T-helper 9 cell (primary cell): ENCODE data around the gene AGAP1.
"Not testable (repeated sequence)": the region's sequence is repeated elsewhere in the genome, so short reads cannot be mapped to it uniquely, and the experiment has no call there.

Experiments
- DNase-seq: peaks from one replicate; pipeline ENCODE4 v3.0.0-alpha.2; 2020

AGAP1 gene

GRCh38 chr2:235747786-235748091, 253.9 kb downstream of the AGAP1 start:
- no peak for DNase-seq

DNA sequence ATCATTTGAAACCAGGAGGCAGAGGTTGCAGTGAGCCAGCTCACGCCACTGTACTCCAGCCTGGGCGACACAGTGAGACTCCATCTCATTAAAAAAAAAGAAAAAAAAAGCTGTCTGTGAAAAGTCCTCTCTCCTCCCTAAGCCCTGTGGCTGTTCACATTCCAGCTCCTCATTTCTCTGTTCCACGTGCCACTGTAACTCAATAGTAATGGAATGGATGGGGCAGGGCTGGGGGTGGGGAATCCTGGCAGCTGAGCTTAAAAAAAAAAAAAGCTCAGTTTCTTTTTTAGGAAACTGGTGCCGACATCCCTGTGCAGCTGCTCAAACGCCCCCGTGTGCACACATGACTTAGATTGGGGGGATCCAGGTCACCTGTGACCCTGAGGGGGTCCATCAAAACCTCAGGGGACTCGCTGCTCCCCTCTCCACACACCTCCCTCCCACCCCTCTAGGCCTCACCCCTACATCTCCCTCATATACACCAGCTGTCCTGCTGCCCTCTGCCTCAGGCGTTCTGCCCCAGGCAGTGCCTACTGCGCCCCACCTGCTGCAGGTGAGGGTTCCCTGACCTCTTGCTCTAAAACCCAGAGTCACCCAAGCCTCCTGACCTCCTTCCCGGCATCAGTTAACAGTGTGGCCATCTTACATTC, 255.4 kb downstream of the AGAP1 start:
- no peak for DNase-seq

- DNase-seq: no peak
Measured at GRCh38 chr2:235749771-235750160, 255.9 kb downstream of the AGAP1 start.

DNA sequence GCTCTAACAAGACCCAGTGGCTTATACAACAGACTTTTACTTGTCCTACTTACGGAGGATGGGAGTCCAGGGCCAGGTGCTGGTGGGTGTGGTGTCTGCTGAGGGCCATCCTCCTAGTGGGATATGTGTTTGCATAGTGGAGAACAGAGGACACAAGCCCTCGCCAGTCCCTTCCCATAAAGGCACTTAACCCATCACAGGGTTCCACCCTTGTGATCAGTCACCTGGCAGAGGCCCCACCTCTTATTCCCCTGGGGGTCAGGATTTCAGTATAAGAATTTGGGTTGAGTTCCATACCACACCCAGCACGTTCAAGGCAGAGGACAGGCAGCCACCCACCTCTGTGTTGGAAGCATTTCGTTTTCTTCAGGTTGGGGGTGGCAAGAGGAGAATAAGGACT, 259.0 kb downstream of the AGAP1 start:
- DNase-seq: no peak

DNA sequence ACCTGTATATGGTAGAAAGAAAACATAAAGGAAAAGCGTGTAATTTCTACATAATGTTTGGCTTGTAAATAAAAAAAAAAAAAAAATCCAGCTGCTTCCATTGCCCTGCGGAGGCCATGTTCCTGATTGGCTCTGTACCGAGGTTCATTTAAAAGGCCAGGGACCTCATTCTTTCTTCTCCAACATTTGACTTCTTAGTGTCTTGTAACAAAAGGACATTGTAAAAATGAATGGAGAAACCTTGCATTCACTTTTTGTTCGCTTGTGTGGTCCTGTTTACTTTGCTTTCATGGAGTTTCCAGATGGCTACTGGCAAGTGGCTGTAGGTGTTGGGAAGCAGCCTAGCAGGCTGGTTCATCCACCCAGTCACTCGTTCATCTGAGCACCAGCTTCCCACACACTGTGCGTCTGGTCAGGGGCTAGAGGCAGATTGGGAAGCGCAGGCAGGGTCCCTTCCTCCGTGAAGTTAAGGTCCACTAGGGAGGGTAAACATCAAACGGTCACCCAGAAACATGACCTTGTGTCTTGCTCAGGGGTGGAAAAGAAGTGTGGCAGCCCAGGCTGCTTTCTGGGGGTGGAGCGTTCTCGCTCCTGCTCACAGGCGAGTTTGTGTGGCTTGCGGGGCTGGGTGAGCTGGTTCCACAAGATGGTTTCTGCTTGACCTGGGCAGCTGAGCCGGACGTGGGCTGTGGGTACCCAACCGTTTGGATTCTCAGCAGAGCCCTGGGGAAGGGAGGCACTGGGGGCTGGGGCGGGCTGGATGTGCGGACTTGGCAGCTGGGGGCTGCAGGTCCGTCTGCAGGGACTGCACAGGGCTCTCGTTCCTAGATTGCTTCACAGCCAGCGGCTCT, 260.7 kb downstream of the AGAP1 start:
- no peak for DNase-seq

DNA sequence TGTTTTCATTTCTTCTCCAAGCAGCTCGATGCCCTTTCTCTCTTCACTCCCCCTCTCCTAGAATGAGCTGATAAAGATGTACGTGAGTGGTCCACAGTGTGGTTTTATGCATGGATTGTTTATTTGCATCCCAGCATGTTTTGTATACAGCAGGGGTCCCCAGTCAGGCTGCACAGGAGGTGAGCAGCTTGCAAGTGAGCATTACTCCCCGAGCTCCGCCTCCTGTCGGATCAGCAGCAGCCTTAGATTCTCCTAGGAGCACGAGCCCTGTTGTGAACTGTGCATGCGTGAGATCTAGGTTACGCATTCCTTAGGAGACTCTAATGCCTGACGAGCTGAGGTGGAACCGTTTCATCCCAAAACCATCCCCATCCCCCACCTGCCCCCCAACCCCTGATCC, 262.6 kb downstream of the AGAP1 start:
- no peak for DNase-seq

DNA sequence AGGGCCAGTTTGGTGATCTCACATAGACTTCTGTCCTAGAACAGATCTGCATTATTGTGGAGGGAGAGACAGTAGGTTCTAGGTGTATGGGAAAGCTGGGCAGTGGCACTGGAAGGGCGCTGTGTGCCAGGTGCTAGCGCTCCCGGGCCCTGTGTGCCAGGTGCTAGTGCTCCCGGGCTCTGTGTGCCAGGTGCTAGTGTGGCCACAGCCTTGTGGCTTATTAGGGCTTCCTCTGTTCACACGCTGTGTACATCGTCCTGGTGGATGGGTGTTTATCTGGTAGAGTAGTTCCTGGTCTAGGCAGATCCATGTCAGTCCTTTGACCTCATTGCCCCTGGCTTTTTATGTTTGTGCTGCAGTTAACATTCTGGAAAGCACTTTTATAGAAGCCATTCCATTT, 263.4 kb downstream of the AGAP1 start:
- no peak for DNase-seq

GRCh38 chr2:235757640-235758039, 263.8 kb downstream of the AGAP1 start:
- no peak for DNase-seq

GRCh38 chr2:235762832-235763598, 269.2 kb downstream of the AGAP1 start:
- DNase-seq: no peak

GRCh38 chr2:235763816-235764215, 270.0 kb downstream of the AGAP1 start:
- DNase-seq: no peak

DNA sequence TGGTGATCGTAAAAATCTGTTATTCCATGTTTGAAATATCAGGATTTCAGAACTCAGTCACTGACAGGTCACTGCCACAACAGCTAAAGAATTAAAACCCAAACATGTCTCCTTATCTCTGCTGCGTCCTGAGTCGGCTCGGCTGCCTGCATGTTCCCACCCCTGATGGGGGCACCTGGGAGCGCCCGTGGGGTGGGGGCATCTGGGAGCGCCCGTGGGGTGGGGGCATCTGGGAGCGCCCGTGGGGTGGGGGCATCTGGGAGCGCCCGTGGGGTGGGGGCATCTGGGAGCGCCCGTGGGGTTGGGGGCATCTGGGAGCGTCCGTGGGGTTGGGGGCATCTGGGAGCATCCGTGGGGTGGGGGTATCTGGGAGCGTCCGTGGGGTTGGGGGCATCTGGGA, 270.6 kb downstream of the AGAP1 start:
- DNase-seq: not testable (repeated sequence)

GRCh38 chr2:235765181-235765820, 271.5 kb downstream of the AGAP1 start:
- no peak for DNase-seq

GRCh38 chr2:235766278-235766677, 272.4 kb downstream of the AGAP1 start:
- peak; percentile 14 for DNase-seq

DNA sequence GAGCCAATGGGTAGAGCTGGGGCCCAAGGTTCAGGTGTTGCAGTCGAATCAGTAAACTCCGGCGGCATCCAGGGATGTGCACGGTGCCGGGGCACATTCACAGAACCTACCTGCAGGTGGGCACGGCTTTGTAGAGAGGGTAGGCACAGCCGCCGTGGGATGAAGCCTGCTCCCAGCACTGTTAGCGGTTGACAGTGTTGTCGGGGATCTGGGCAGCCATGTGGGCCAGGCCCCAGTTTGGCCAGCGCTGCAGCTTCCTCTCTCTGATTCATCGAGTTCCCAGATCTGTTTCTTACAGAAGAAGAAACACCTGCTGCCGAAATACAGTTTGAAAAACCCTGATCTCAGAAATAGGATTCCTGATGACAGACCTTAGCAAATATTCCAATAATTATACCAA, 274.8 kb downstream of the AGAP1 start:
- DNase-seq: no peak

- DNase-seq: no peak
Measured at GRCh38 chr2:235769046-235769445, 275.2 kb downstream of the AGAP1 start.

DNA sequence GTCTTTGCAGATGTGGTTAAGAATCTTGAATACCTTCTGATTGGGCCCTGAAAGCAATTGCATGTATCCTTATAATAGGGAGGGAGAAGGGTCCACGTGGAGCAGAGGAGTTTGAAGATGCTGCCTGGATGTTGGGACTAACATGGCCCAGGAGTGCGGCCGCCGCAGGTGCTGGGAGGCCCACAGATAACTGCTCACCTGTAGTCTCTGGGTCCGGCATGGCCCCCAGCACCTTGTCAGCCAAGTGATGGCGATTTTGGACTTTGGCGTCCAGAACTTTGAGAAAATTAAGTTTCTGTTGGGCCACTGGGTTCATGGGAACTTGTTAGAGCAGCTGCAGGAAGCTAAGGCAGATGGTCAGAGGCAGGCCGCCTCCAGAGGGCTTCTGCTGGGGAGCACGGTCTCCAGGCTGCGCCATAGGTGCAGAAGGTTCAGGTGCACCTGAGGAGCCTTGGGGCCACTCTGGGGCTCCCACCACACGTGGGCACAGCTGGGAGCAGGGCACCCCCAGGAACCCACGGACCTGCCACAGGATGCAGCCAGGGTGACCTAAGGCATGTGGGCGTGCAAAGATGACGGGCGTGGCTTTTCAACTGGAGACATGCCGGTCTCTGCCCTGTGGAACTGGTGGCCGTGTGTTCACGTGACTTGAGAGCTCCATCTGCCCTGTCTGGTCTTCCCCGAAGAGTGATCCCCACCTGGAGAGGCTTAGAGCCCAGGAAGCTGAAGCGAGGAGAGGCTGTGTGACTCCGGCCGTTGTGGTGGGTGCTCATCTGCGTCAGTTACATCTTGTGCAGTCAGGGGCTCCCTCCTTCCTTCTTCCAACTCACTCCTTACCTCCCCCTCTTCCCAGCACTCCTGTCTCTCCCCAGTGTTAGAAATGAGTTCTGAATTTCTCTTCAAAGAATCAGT, 277.3 kb downstream of the AGAP1 start:
- no peak for DNase-seq

DNA sequence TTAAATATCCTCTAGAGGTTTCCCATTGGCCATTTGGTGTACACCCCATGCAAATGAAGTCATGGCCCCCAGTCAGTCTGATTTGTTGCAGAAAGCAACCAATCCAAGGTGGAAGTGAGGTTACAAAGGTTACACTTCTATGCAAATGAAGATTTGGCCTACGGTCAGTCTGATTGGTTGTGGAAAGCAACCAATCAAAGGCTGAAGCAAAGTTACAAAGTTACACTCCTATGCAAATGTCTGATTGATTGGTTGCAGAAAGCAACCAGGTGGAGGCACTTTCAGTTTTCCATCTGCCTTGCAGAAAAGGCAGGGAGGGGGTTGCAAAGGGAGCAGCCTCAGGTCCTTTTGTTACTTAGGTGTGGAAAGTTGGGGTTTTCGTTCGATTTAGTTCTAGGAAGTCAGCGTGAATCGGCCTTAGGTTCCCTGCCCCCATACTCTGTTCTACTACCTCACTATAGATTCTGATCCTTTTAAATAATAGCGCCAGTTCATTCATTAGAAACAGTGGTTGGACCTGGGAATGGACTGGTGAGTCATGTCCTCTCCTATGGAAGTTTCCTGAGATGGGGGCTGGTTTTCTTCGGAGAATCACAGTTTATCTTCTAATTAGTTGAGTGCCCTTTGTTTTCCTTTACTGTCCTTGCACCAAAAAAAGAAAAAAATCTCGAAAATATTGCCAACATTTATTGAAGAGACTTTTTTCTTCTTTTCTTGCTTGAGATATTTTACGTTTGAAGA, 279.5 kb downstream of the AGAP1 start:
- no peak for DNase-seq

DNA sequence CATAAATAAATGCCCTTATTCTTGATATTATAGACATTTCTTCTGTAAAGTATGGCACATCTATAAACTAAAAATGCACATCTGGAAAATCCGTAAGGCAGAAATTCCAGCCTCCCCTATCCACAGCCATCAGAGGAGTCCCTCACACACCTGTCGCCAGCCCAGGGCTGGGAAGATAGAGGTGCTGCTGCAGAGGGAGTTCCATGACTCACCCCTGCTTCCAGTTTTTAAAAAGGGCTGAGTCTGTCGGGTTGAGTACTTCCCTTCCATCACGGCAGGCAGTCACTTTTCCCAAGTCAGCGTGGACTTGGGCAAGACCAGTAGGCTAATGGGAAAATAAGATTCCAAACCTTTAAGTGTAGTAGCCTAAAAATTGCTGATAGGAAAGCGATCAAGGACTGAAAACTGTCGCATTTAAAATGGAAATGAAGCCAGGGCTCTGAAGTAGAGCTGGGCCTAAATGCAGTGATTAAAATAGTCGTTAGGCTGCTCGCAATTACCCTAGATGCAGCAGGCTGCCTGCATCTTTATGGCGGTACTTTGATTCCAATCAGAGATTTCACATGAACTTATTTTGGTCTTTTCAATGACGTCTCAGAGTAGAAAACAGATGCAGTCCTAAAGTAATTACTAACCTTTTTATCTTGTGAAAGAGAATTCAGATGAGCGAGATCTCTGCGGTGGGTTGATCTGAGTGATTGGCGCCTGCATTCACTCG, 280.5 kb downstream of the AGAP1 start:
- no peak for DNase-seq

GRCh38 chr2:235776531-235776930, 282.7 kb downstream of the AGAP1 start:
- no peak for DNase-seq

DNA sequence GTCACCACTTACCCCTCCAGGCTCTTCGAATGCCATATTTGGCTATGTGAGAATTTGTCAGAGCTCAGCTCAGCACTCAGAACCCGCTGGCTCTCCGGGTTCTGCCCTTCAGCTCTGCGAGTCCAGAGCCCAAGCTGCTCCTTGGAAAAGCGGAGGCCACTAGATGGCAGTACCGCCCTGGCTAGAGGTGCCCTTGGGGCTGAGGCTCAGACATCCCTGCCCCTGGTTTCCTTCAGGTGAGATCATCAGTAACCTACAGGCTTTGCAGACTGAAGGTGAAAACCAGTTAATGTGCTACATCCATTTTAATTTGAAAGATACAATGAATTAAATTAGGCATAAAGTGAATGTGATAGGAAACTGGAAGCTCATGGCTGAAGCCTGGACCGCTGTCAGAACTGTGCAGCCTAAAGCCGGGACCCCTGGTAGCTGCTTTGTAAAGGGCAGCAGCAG, 285.6 kb downstream of the AGAP1 start:
- DNase-seq: peak; percentile 31

GRCh38 chr2:235780401-235780800, 286.6 kb downstream of the AGAP1 start:
- DNase-seq: no peak
